Keratinocyte (primary cell): ENCODE data around the gene LY6G6F. TPM values are rescaled to one million over a fixed set of nuclear protein-coding genes. Genes with fewer than 3 reads are reported as not detected.
A peak's percentile ranks its signal among the peaks of the same experiment; 100 is the strongest.

Experiments used
- DNase-seq: peaks from one replicate; pipeline ENCODE4 v3.0.0-alpha.2; 2011; ENCODE audit warnings: low read depth, missing footprints, low spot score
- FAIRE-seq: peaks from 2 replicates; lab custom pipeline; 2011; peaks lifted over from hg19 to GRCh38; lab: Jason Lieb, UNC
- H2AFZ ChIP-seq: 2 replicates; pipeline ENCODE4 v1.6.0; 2012; ENCODE audit warnings: low read length, control low read depth, inconsistent platforms; ENCODE audit not compliant: control insufficient read depth
- H3K27ac ChIP-seq: 2 replicates; pipeline ENCODE4 v1.5.1; 2011; ENCODE audit warnings: low read length; ENCODE audit not compliant: control insufficient read depth, insufficient read depth
- H3K27me3 ChIP-seq: 3 replicates; pipeline ENCODE4 v1.6.0; 2011; ENCODE audit warnings: low read length; ENCODE audit not compliant: control insufficient read depth, insufficient read depth; ENCODE audit errors: extremely low read depth
- H3K36me3 ChIP-seq, 2 experiments: 2 replicates in 1 of 2; 3 replicates in 1 of 2; pipeline ENCODE4 v1.5.1; 2011; ENCODE audit warnings: low read length in 2 of 2, mild to moderate bottlenecking in 1 of 2; ENCODE audit not compliant: control insufficient read depth in 2 of 2, insufficient read depth in 2 of 2; ENCODE audit errors: extremely low read depth in 1 of 2
- H3K4me1 ChIP-seq: 3 replicates; pipeline ENCODE4 v1.5.1; 2011; ENCODE audit warnings: low read length; ENCODE audit not compliant: control insufficient read depth, insufficient read depth; ENCODE audit errors: extremely low read depth
- H3K4me2 ChIP-seq: 3 replicates; pipeline ENCODE4 v1.6.0; 2011; ENCODE audit warnings: low read depth, low read length; ENCODE audit not compliant: control insufficient read depth, insufficient read depth; ENCODE audit errors: extremely low read depth
- H3K4me3 ChIP-seq, 3 experiments: fragments of 200-600 bp in 1 of 3; sonication (generic) in 1 of 3; 2 replicates in 2 of 3; 3 replicates in 1 of 3; pipeline ENCODE4 v1.5.1; 2011 to 2016; ENCODE audit warnings: low read length in 3 of 3, mild to moderate bottlenecking in 3 of 3, control low read depth in 2 of 3, inconsistent platforms in 1 of 3, low read depth in 1 of 3, mixed read lengths in 1 of 3, mixed run types in 1 of 3, moderate library complexity in 1 of 3; ENCODE audit not compliant: control insufficient read depth in 2 of 3, insufficient read depth in 2 of 3; ENCODE audit errors: extremely low read depth in 1 of 3
- H3K79me2 ChIP-seq: 2 replicates; pipeline ENCODE4 v1.6.0; 2012; ENCODE audit warnings: low read length; ENCODE audit not compliant: control insufficient read depth, insufficient read depth
- H3K9ac ChIP-seq: 3 replicates; pipeline ENCODE4 v1.6.0; 2011; ENCODE audit warnings: low read length; ENCODE audit not compliant: control insufficient read depth, insufficient read depth; ENCODE audit errors: extremely low read depth
- H3K9me1 ChIP-seq: 3 replicates; pipeline ENCODE4 v1.6.0; 2011; ENCODE audit warnings: low read length; ENCODE audit not compliant: control insufficient read depth, insufficient read depth; ENCODE audit errors: extremely low read depth
- H3K9me3 ChIP-seq: 2 replicates; pipeline ENCODE4 v1.5.1; 2012; ENCODE audit warnings: low read depth, low read length; ENCODE audit not compliant: control insufficient read depth
- H4K20me1 ChIP-seq: 3 replicates; pipeline ENCODE4 v1.6.0; 2011; ENCODE audit warnings: low read length; ENCODE audit not compliant: control insufficient read depth, insufficient read depth; ENCODE audit errors: extremely low read depth
- EZH2 ChIP-seq: IDR thresholded peaks from one replicate; pipeline ENCODE4 v1.6.1; 2012; ENCODE audit warnings: inconsistent platforms, mild to moderate bottlenecking, low read length, moderate library complexity
- dilution Hi-C: fragments of 300-500 bp; cut with MboI; formaldehyde crosslinking; loops from one replicate; pipeline ENCODE4 v1.7.0; 2020; ENCODE audit warnings: low sequenced_read_pairs; ENCODE audit not compliant: extremely low pct_ligation_motif_present
- polyA plus RNA-seq, 5 experiments: library from polyadenylated mRNA; depleted of rRNA in 3 of 5; stranded (reverse) in 3 of 5; stranded (forward) in 1 of 5; unstranded in 1 of 5; fragments of >200 nt; gene quantifications; 1 replicate in 1 of 5; 2 replicates in 3 of 5; 3 replicates in 1 of 5; pipeline versions ENCODE4 v1.2.1 to v1.2.3, GENCODE V29; 2011 to 2012; ENCODE audit warnings: missing spikeins in 2 of 5, low read depth in 1 of 5, low replicate concordance in 1 of 5
- TF ChIP-seq, protein P1 (sequence below), 3 experiments: IDR thresholded peaks in 1 of 3; conservative IDR thresholded peaks in 1 of 3; optimal IDR thresholded peaks in 1 of 3; 2 replicates in 2 of 3; 3 replicates in 1 of 3; pipeline versions ENCODE3 to v1.5.1; 2011; ENCODE audit warnings: low read length in 3 of 3, mild to moderate bottlenecking in 3 of 3, moderate library complexity in 2 of 3, control low read depth in 1 of 3, inconsistent platforms in 1 of 3; ENCODE audit not compliant: insufficient read depth in 2 of 3; ENCODE audit errors: extremely low read depth in 1 of 3

The LY6G6F gene
- polyA plus RNA-seq, 1 donor (not counting 4 experiments of a cell fraction or from before 2014, with no cell fraction given): not detected

DNA sequence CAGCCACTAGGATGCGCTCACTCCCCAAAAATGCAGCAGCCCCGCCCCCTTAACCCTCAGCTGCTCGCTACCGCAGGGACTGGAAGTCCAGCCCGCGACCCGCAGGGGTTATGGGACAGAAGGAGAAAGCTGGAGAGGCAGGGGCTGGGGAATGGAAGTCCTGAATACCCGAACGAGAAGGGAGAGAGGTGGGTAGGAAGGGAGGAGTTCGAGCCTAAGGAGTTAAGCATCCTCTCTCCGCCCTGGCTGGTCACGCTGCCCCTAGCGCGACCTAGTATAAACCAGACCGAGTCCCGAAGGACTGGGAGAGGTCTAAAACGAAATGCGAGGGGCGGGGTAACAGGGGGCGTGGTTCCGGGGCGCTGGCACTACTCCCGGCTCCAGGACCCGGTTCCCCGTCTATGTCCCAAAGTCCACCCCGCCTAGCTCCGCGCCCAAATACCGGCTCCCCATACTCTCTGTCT is 22.9 kb downstream of the LY6G6F start:
- H4K20me1 ChIP-seq: peaks cover 18% of the 10 kb centered on the region
- peaks cover 4% of the 10 kb centered on the region for H3K9me1 ChIP-seq
- H3K9ac ChIP-seq: peak overlapping the region; percentile 50
- FAIRE-seq: peak; percentile 17
- no peaks in the 10 kb centered on the region for H3K27me3 ChIP-seq
- peaks cover 15% of the 10 kb centered on the region for H3K79me2 ChIP-seq
- no peak for DNase-seq
- no peak overlapping the region for H3K27ac ChIP-seq
- peak overlapping the region; percentile 38 to 74 (median 70) for H3K4me3 ChIP-seq
- dilution Hi-C loops: no loop called here
- H3K4me2 ChIP-seq: peak overlapping the region; percentile 91
- H3K36me3 ChIP-seq: peaks cover 29 to 40% of the 10 kb centered on the region in 2 experiments
- TF ChIP-seq, protein P1, sequence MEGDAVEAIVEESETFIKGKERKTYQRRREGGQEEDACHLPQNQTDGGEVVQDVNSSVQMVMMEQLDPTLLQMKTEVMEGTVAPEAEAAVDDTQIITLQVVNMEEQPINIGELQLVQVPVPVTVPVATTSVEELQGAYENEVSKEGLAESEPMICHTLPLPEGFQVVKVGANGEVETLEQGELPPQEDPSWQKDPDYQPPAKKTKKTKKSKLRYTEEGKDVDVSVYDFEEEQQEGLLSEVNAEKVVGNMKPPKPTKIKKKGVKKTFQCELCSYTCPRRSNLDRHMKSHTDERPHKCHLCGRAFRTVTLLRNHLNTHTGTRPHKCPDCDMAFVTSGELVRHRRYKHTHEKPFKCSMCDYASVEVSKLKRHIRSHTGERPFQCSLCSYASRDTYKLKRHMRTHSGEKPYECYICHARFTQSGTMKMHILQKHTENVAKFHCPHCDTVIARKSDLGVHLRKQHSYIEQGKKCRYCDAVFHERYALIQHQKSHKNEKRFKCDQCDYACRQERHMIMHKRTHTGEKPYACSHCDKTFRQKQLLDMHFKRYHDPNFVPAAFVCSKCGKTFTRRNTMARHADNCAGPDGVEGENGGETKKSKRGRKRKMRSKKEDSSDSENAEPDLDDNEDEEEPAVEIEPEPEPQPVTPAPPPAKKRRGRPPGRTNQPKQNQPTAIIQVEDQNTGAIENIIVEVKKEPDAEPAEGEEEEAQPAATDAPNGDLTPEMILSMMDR (optimal IDR thresholded peaks at IDR 0.05 in 1 of 3, IDR thresholded peaks at IDR 0.05 in 1 of 3, conservative IDR thresholded peaks at IDR 0.05 in 1 of 3; ENCODE audit: extremely low read depth in 1 of 3, insufficient read depth in 2 of 3, low read length in 3 of 3): peak in 1 of 3 experiments; percentile 3
- no peak for TF ChIP-seq EZH2
- peaks cover 24% of the 10 kb centered on the region for H3K4me1 ChIP-seq
- H3K9me3 ChIP-seq: no peaks in the 10 kb centered on the region
- H2AFZ ChIP-seq: no peak overlapping the region

DNA sequence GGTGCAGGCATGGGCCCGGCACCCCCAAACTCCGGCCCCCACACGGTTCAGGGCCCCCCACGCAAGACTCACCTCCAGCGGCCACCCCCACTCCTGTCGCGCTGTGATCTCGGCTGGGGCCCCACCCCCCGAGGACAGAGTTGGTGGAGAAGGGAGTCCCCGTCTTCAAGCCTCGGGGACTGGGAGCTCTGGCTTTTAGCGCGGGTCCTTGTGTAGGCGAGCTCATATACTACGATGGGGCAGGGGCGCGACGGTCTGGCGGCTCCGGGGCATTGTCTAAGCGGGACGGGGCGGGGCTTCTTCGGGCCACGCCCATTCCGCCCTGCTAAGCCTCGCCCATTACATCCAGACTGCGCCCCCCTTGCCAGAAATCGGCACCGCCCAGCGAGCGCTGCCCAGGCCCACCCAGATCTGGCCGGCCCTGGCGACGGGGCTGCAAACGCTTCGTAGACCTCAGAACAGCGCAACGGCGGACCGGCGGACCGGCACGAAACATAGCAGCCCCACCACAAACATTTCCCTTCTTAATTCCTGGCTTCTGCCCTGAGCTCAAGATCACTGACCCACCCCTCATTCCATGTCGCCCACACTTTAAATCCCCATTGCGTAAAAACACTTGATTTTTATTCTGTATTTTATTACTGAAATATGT is 23.4 kb downstream of the LY6G6F start:
- Histone ChIP-seq H3K27me3 (no peaks in the 10 kb centered on the region), H3K36me3 (peaks cover 29 to 43% of the 10 kb centered on the region in 2 experiments), H3K27ac (no peak overlapping the region), H4K20me1 (peaks cover 19% of the 10 kb centered on the region), H3K4me1 (peaks cover 25% of the 10 kb centered on the region), H3K9me1 (peaks cover 4% of the 10 kb centered on the region), H2AFZ (no peak overlapping the region), H3K4me2 (peak overlapping the region; percentile 91), H3K4me3 (peak overlapping the region; percentile 38 to 74 (median 70)), H3K79me2 (peaks cover 21% of the 10 kb centered on the region), H3K9ac (peak overlapping the region; percentile 50), H3K9me3 (no peaks in the 10 kb centered on the region)
- FAIRE-seq (no peak), DNase-seq (no peak)
- TF ChIP-seq, protein P1 (optimal IDR thresholded peaks at IDR 0.05 in 1 of 3, IDR thresholded peaks at IDR 0.05 in 1 of 3, conservative IDR thresholded peaks at IDR 0.05 in 1 of 3; ENCODE audit: extremely low read depth in 1 of 3, insufficient read depth in 2 of 3, low read length in 3 of 3): peak in 1 of 3 experiments; percentile 2
- TF ChIP-seq EZH2: no peak
- dilution Hi-C loops: no loop called here
